ENCODE measurements around the gene DSCAML1.

Gene DSCAML1

GRCh38 chr11:117490911-117491310 lies 306.1 kb downstream of the DSCAML1 start:
- DNase-seq (ENCODE audit: low spot score): no peak

GRCh38 chr11:117489999-117490679 lies 306.9 kb downstream of the DSCAML1 start:
- no peak for DNase-seq (ENCODE audit: low spot score)

GRCh38 chr11:117488996-117489952 lies 307.7 kb downstream of the DSCAML1 start:
- DNase-seq (ENCODE audit: low spot score): no peak

- no peak for DNase-seq (ENCODE audit: low spot score)
Measured at GRCh38 chr11:117486059-117486458, 311.0 kb downstream of the DSCAML1 start.

- DNase-seq (ENCODE audit: low spot score): no peak
Measured at GRCh38 chr11:117484156-117484555, 312.9 kb downstream of the DSCAML1 start.

- DNase-seq (ENCODE audit: low spot score): no peak
Measured at GRCh38 chr11:117483372-117483771, 313.6 kb downstream of the DSCAML1 start.

- DNase-seq (ENCODE audit: low spot score): no peak
Measured at GRCh38 chr11:117482881-117483280, 314.1 kb downstream of the DSCAML1 start.

GRCh38 chr11:117481885-117482284 lies 315.1 kb downstream of the DSCAML1 start:
- no peak for DNase-seq (ENCODE audit: low spot score)

- DNase-seq (ENCODE audit: low spot score): no peak
Measured at GRCh38 chr11:117481036-117481435, 316.0 kb downstream of the DSCAML1 start.

GRCh38 chr11:117480221-117480620 lies 316.8 kb downstream of the DSCAML1 start:
- no peak for DNase-seq (ENCODE audit: low spot score)

- DNase-seq (ENCODE audit: low spot score): no peak
Measured at GRCh38 chr11:117479372-117479771, 317.6 kb downstream of the DSCAML1 start.

- no peak for DNase-seq (ENCODE audit: low spot score)
Measured at GRCh38 chr11:117478926-117479325, 318.1 kb downstream of the DSCAML1 start.

GRCh38 chr11:117478126-117478860 lies 318.7 kb downstream of the DSCAML1 start:
- DNase-seq (ENCODE audit: low spot score): no peak

GRCh38 chr11:117477721-117478120 lies 319.3 kb downstream of the DSCAML1 start:
- DNase-seq (ENCODE audit: low spot score): no peak

GRCh38 chr11:117476531-117477142 lies 320.4 kb downstream of the DSCAML1 start:
- no peak for DNase-seq (ENCODE audit: low spot score)

GRCh38 chr11:117475716-117476530 lies 321.1 kb downstream of the DSCAML1 start:
- DNase-seq (ENCODE audit: low spot score): no peak

GRCh38 chr11:117473481-117474091 lies 323.4 kb downstream of the DSCAML1 start:
- no peak for DNase-seq (ENCODE audit: low spot score)

- DNase-seq (ENCODE audit: low spot score): no peak
Measured at GRCh38 chr11:117471776-117472175, 325.2 kb downstream of the DSCAML1 start.

GRCh38 chr11:117470576-117470975 lies 326.4 kb downstream of the DSCAML1 start:
- no peak for DNase-seq (ENCODE audit: low spot score)

- DNase-seq (ENCODE audit: low spot score): no peak
Measured at GRCh38 chr11:117468888-117469287, 328.1 kb downstream of the DSCAML1 start.

GRCh38 chr11:117467770-117468169 lies 329.2 kb downstream of the DSCAML1 start:
- no peak for DNase-seq (ENCODE audit: low spot score)
